WERI-Rb-1 (cell line): Measurements from ENCODE around the gene SLC38A2.

Experiments
- DNase-seq: peaks from one replicate; pipeline ENCODE4 v3.0.0-alpha.2; 2020
- H3K27ac ChIP-seq: fragments of 250-450 bp; sonication (Bioruptor Pico); 2 replicates; pipeline ENCODE4 v1.5.1; 2020; ENCODE audit warnings: mild to moderate bottlenecking, moderate library complexity
- H3K27me3 ChIP-seq: fragments of 250-450 bp; sonication (Bioruptor Pico); 2 replicates; pipeline ENCODE4 v1.5.1; 2021; ENCODE audit warnings: mild to moderate bottlenecking, low read depth, moderate library complexity; ENCODE audit not compliant: insufficient read depth, severe bottlenecking
- H3K36me3 ChIP-seq: fragments of 250-450 bp; sonication (Bioruptor Pico); 2 replicates; pipeline ENCODE4 v1.5.1; 2020; ENCODE audit warnings: mild to moderate bottlenecking, moderate library complexity
- H3K4me3 ChIP-seq: 2 replicates; pipeline ENCODE4 v1.5.1; 2011; ENCODE audit warnings: low read depth, mild to moderate bottlenecking, control low read depth, low read length
- H3K9me3 ChIP-seq: fragments of 250-450 bp; sonication (Bioruptor Pico); 2 replicates; pipeline ENCODE4 v1.5.1; 2021; ENCODE audit warnings: mild to moderate bottlenecking, moderate library complexity; ENCODE audit not compliant: severe bottlenecking
- TF ChIP-seq, protein P1 (sequence below): IDR thresholded peaks from 2 replicates; pipeline ENCODE4 v1.5.1; 2011; ENCODE audit warnings: low read depth, mild to moderate bottlenecking, control low read depth, inconsistent platforms, low read length

SLC38A2 gene

DNA sequence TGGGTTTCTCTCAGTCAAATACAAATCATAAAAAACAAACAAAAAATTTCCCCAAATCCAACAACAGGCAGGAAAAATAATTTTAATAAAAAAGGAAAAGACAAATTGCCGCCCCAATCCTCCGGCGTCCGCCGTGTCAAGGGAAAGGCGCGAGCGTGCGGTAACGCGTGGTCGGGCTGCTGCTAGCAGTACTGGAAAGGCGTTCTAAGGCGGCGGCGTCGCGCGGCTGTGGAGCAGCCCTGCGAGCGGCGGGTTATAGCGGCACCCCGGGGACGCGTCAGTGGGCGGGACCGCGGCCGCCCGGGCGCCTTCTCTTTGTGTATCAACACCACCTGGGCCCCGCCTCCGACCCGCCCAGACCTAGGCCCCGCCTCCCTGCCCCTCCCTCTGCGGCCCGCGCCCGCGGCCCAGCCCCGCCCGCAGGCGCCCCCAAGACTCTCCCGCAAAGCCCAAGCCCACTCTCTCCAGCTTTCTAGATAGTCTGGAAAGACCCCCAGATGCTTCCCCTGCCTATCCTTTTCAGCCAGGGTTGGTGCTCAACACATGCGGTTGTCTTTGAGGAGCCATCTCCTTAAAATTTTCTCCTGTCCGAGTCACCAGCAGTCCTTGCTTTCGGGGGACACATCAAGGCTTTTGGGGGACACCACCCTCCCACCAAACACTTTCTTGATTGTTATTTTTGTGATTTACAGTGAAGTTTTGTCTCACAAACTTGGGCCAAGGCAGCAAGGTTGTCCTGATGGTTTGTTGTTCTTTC is at the start of gene SLC38A2:
TSS of gene SLC38A2 (minus strand) at position 230 of the 757 bp plus-strand sequence. CDS start 1,480 bp downstream, outside the sequence.
- H3K9me3 ChIP-seq = no peaks in the 10 kb centered on the region
- peak; percentile 95 for DNase-seq
- TF ChIP-seq, protein P1, sequence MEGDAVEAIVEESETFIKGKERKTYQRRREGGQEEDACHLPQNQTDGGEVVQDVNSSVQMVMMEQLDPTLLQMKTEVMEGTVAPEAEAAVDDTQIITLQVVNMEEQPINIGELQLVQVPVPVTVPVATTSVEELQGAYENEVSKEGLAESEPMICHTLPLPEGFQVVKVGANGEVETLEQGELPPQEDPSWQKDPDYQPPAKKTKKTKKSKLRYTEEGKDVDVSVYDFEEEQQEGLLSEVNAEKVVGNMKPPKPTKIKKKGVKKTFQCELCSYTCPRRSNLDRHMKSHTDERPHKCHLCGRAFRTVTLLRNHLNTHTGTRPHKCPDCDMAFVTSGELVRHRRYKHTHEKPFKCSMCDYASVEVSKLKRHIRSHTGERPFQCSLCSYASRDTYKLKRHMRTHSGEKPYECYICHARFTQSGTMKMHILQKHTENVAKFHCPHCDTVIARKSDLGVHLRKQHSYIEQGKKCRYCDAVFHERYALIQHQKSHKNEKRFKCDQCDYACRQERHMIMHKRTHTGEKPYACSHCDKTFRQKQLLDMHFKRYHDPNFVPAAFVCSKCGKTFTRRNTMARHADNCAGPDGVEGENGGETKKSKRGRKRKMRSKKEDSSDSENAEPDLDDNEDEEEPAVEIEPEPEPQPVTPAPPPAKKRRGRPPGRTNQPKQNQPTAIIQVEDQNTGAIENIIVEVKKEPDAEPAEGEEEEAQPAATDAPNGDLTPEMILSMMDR = no peak

DNA sequence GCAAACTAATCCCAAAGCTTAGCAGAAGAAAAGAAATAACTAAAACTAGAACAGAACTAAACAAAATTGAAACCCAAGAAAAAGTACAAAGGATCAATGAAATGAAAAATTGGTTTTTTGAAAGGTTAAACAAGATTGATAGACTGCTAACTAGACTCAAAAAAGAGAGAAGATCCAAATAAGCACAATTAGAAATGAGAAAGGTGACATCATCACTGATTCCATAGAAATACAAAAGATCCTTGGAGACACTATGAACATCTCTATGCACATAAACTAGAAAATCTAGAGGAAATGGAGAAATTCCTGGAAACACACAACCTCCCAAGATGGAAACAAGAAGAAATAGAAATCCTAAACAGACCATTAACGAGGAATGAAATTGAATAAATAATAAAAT is 47.1 kb upstream of the SLC38A2 start:
- H3K36me3 ChIP-seq = no peaks in the 10 kb centered on the region
- H3K27me3 ChIP-seq = no peaks in the 10 kb centered on the region
- no peak for DNase-seq
- no peaks in the 10 kb centered on the region for H3K9me3 ChIP-seq
- no peak overlapping the region for H3K27ac ChIP-seq
- H3K4me3 ChIP-seq = no peak overlapping the region
- TF ChIP-seq, protein P1 = no peak

More for the DNA sequence above, at the start of gene SLC38A2:
- Histone ChIP-seq H3K27me3 (no peaks in the 10 kb centered on the region), H3K4me3 (peak within 1 kb of the TSS; percentile 69), H3K27ac (peak within 1 kb of the TSS; percentile 99), H3K36me3 (peaks cover 47% of the 10 kb centered on the region)

DNA sequence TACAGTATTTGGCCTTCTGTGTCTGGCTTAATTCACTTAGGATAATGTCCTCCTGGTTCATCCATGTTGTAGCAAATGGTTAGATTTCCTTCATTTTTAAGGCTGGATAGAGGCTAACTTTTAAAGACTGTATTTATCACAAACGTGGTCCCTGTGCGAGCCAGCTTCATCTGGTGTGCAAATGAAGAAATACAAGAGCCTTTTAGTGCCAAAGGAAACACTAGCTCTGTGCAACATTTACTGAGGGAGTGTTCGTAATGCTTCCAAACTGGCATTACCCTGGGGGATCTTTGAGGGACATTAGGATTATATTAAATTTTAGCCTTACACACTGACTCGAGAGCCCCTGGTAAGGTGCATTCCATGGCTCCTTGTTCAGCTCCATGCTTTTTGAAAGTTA is 43.0 kb upstream of the SLC38A2 start:
- TF ChIP-seq, protein P1 = no peak
- Histone ChIP-seq H3K36me3 (no peaks in the 10 kb centered on the region), H3K9me3 (no peaks in the 10 kb centered on the region), H3K27me3 (no peaks in the 10 kb centered on the region), H3K4me3 (no peak overlapping the region), H3K27ac (no peak overlapping the region)
- no peak for DNase-seq

DNA sequence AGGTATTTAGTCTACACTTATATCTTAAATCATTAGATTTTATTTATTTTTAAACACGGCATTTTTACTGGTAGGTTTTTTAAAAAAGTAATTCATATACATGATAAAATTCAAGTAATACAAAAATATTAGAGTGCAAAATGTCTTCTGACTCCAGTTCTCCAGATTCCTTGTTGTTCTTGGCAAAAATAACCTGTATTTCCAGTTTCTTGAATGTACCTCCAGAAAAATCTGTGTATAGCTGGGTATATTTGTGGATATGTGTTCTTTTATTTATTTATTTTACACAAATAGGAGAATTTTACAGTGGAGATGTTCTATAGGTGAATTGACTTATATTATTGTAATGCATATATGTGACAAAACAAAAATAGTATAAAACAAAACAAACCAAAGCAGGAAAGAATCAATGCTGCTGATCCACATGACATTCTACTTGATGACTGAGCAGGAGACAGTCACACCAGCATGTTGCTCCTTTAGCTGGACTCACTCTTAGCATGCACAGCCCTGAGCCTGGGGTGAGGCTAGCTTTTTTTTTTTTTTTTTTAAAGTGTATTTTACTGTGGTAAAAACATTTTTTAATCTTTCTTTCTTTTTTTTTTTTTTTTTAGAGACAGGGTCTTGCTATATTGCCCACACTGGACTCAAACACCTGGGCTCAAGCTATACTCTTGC is 42.2 kb upstream of the SLC38A2 start:
- Histone ChIP-seq H3K27ac (no peak overlapping the region), H3K4me3 (no peak overlapping the region), H3K36me3 (no peaks in the 10 kb centered on the region), H3K27me3 (no peaks in the 10 kb centered on the region), H3K9me3 (no peaks in the 10 kb centered on the region)
- TF ChIP-seq, protein P1 = no peak
- no peak for DNase-seq

DNA sequence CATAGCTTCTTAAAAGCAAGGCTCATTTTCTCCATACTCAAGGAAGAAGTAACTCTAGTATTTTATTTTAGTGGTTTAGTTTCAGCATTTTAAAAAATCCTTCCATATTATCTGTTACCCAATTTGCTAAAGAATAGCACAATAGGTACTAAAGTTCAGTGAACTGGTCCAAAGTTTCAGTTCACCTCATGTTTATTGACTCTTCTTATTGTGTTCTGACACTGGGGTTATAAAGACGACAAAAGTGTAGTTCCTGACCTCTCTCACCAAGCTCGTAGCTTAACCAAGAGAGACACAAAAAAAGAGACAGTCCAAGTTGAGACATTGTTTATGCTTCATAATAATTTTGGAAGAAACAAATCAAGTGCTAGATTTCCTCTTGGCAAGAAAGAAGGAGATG is 40.8 kb upstream of the SLC38A2 start:
- DNase-seq = no peak
- Histone ChIP-seq H3K9me3 (no peaks in the 10 kb centered on the region), H3K4me3 (no peak overlapping the region), H3K36me3 (no peaks in the 10 kb centered on the region), H3K27ac (no peak overlapping the region), H3K27me3 (no peaks in the 10 kb centered on the region)
- TF ChIP-seq, protein P1 = no peak
